Astrocyte (in vitro differentiated cells and primary cell): ENCODE data around the gene XIRP1.

Experiments
- EZH2 ChIP-seq: IDR thresholded peaks from 2 replicates; pipeline ENCODE4 v1.6.1; 2012; ENCODE audit warnings: mild to moderate bottlenecking, low read length, inconsistent platforms; ENCODE audit not compliant: insufficient read depth
- TF ChIP-seq, protein P1 (sequence below): IDR thresholded peaks from 2 replicates; pipeline ENCODE4 v1.5.1; 2011; ENCODE audit warnings: low read depth, mild to moderate bottlenecking, inconsistent platforms, low read length, moderate library complexity; ENCODE audit not compliant: insufficient read depth

DNA sequence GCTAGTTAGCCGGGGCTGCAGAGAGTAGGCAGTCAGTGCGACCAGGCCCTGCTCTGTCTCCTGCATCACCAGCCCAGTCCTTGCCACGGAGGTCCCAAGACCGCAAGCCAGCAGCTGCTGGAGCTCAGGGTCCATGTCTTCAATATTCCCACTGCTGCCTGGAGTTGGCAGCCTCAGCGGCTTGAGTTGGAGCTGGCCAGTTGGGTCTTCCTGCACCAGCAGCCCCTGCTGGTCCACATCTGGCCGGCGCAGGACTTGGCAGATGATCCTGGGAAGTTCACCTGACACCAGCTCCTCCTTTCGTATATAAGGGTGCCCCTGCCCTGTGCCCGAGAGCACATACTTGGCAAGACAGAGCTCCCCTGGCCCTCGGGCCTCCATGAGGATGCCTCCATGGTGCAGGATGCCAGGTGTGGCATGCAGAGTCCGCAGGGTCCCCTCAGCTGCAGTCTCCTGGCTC lies 5.7 kb downstream of the XIRP1 start:
- TF ChIP-seq, protein P1, sequence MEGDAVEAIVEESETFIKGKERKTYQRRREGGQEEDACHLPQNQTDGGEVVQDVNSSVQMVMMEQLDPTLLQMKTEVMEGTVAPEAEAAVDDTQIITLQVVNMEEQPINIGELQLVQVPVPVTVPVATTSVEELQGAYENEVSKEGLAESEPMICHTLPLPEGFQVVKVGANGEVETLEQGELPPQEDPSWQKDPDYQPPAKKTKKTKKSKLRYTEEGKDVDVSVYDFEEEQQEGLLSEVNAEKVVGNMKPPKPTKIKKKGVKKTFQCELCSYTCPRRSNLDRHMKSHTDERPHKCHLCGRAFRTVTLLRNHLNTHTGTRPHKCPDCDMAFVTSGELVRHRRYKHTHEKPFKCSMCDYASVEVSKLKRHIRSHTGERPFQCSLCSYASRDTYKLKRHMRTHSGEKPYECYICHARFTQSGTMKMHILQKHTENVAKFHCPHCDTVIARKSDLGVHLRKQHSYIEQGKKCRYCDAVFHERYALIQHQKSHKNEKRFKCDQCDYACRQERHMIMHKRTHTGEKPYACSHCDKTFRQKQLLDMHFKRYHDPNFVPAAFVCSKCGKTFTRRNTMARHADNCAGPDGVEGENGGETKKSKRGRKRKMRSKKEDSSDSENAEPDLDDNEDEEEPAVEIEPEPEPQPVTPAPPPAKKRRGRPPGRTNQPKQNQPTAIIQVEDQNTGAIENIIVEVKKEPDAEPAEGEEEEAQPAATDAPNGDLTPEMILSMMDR = no peak
- no peak for TF ChIP-seq EZH2
